H1 (cell line): Measurements from ENCODE around the gene RNF128. TPM values are rescaled to one million over a fixed set of nuclear protein-coding genes. Genes with fewer than 3 reads are reported as not detected.
A peak's percentile ranks its signal among the peaks of the same experiment; 100 is the strongest.

Experiments used
- CTCF ChIA-PET: fragments of 300-600 bp; sonication (Branson Sonifier 250); formaldehyde crosslinking; loops from one replicate; lab custom pipeline; 2021; ENCODE audit not compliant: partially characterized antibody; lab: Charles Lee
- POLR2A ChIA-PET: fragments of 300-600 bp; sonication (Branson Sonifier 250); formaldehyde crosslinking; loops from one replicate; lab custom pipeline; 2021; ENCODE audit warnings: inconsistent platforms; ENCODE audit not compliant: partially characterized antibody; lab: Charles Lee
- DNase-seq, 2 experiments: peaks; one replicate each; pipeline versions ENCODE4 v3.0.0 to v3.0.0-alpha.2; 2010 to 2022; ENCODE audit warnings: low spot score in 2 of 2, low read depth in 1 of 2, mixed read lengths in 1 of 2
- FAIRE-seq: peaks from 2 replicates; lab custom pipeline; 2011; peaks lifted over from hg19 to GRCh38; lab: Jason Lieb, UNC
- H2AFZ ChIP-seq: 2 replicates; pipeline ENCODE4 v1.8.1; 2012; ENCODE audit warnings: low read length, inconsistent platforms
- H2AK5ac ChIP-seq: 2 replicates; pipeline ENCODE4 v1.6.1; 2013; ENCODE audit warnings: low read depth, low read length
- H2BK120ac ChIP-seq: replicated peaks from 2 replicates; pipeline ENCODE3; 2013; ENCODE audit warnings: low read depth, low read length, inconsistent platforms
- H2BK12ac ChIP-seq: 2 replicates; pipeline ENCODE4 v1.6.1; 2013; ENCODE audit warnings: low read depth, low read length
- H2BK15ac ChIP-seq: 2 replicates; pipeline ENCODE4 v1.6.1; 2013; ENCODE audit warnings: low read length
- H2BK20ac ChIP-seq: 2 replicates; pipeline ENCODE4 v1.6.1; 2013; ENCODE audit warnings: low read length
- H2BK5ac ChIP-seq: 2 replicates; pipeline ENCODE4 v1.6.1; 2013; ENCODE audit warnings: low read depth, low read length
- H3K14ac ChIP-seq: 2 replicates; pipeline ENCODE4 v1.6.1; 2013; ENCODE audit warnings: inconsistent platforms; ENCODE audit not compliant: insufficient read length
- H3K18ac ChIP-seq: 2 replicates; pipeline ENCODE4 v1.6.1; 2013; ENCODE audit warnings: low read length; ENCODE audit errors: extremely low read depth
- H3K23ac ChIP-seq: 2 replicates; pipeline ENCODE4 v1.6.1; 2013; ENCODE audit warnings: inconsistent platforms; ENCODE audit not compliant: insufficient read length
- H3K23me2 ChIP-seq: 2 replicates; pipeline ENCODE4 v1.6.1; 2013; ENCODE audit warnings: low read depth, low read length
- H3K27ac ChIP-seq: 2 replicates; pipeline ENCODE4 v1.6.1; 2011; ENCODE audit warnings: low read depth, low read length, inconsistent platforms
- H3K27me3 ChIP-seq, 4 experiments: replicated peaks in 1 of 4; 1 replicate in 1 of 4; 2 replicates in 3 of 4; pipeline versions ENCODE4 v1.6.1 to v1.8.1; 2011 to 2013; ENCODE audit warnings: low read length in 3 of 4, mild to moderate bottlenecking in 3 of 4, inconsistent platforms in 2 of 4, mixed read lengths in 2 of 4, moderate library complexity in 1 of 4; ENCODE audit not compliant: control insufficient read depth in 3 of 4, insufficient read depth in 3 of 4; ENCODE audit errors: extremely low read depth in 1 of 4
- H3K36me3 ChIP-seq, 4 experiments: 2 replicates each; pipeline versions ENCODE4 v1.6.1 to v1.8.1; 2011 to 2013; ENCODE audit warnings: mild to moderate bottlenecking in 4 of 4, low read length in 3 of 4, moderate library complexity in 2 of 4, control low read depth in 1 of 4, inconsistent platforms in 1 of 4; ENCODE audit not compliant: insufficient read depth in 4 of 4, control insufficient read depth in 2 of 4
- H3K4ac ChIP-seq: replicated peaks from 2 replicates; pipeline ENCODE3; 2013; ENCODE audit warnings: low read length, low read depth, mixed read lengths, inconsistent platforms; ENCODE audit not compliant: insufficient read length
- H3K4me1 ChIP-seq, 4 experiments: replicated peaks in 1 of 4; 1 replicate in 1 of 4; 2 replicates in 3 of 4; pipeline versions ENCODE4 v1.6.1 to v1.8.1; 2011 to 2013; ENCODE audit warnings: low read length in 3 of 4, inconsistent platforms in 2 of 4, mixed read lengths in 1 of 4; ENCODE audit not compliant: insufficient read depth in 4 of 4, control insufficient read depth in 3 of 4
- H3K4me2 ChIP-seq, 2 experiments: 2 replicates each; pipeline versions ENCODE4 v1.6.1 to v1.8.1; 2011 to 2013; ENCODE audit warnings: low read depth in 2 of 2, low read length in 2 of 2, control low read depth in 1 of 2, inconsistent platforms in 1 of 2, mild to moderate bottlenecking in 1 of 2; ENCODE audit not compliant: insufficient read depth in 1 of 2
- H3K4me3 ChIP-seq, 4 experiments: fragments of 200-600, 300-600 bp in 1 of 4; sonication (generic), shearing (Covaris generic), sonication (Bioruptor Twin) in 1 of 4; 2 replicates each; pipeline versions ENCODE4 v1.5.1 to v1.8.1; 2011 to 2016; ENCODE audit warnings: low read length in 4 of 4, low read depth in 3 of 4, control low read depth in 2 of 4, inconsistent platforms in 2 of 4, mild to moderate bottlenecking in 2 of 4, mixed read lengths in 1 of 4, moderate library complexity in 1 of 4; ENCODE audit not compliant: insufficient read depth in 2 of 4; ENCODE audit errors: extremely low read depth in 1 of 4
- H3K56ac ChIP-seq: replicated peaks from 2 replicates; pipeline ENCODE3; 2013; ENCODE audit warnings: low read depth, mild to moderate bottlenecking, mixed read lengths, low read length, inconsistent platforms; ENCODE audit not compliant: insufficient read length
- H3K79me1 ChIP-seq: 2 replicates; pipeline ENCODE4 v1.6.1; 2013; ENCODE audit warnings: low read depth, low read length, control low read depth
- H3K79me2 ChIP-seq, 2 experiments: 2 replicates each; pipeline versions ENCODE4 v1.6.1 to v1.8.1; 2012 to 2013; ENCODE audit warnings: low read length in 2 of 2, mild to moderate bottlenecking in 2 of 2, inconsistent platforms in 1 of 2; ENCODE audit not compliant: insufficient read depth in 2 of 2, control insufficient read depth in 1 of 2
- H3K9ac ChIP-seq, 4 experiments: replicated peaks in 1 of 4; 1 replicate in 1 of 4; 2 replicates in 3 of 4; pipeline versions ENCODE4 v1.6.1 to v1.8.1; 2011 to 2013; ENCODE audit warnings: low read depth in 3 of 4, low read length in 3 of 4, control low read depth in 2 of 4, mild to moderate bottlenecking in 2 of 4, moderate library complexity in 2 of 4, inconsistent platforms in 1 of 4; ENCODE audit errors: extremely low read depth in 1 of 4
- H3K9me3 ChIP-seq, 2 experiments: 2 replicates each; pipeline versions ENCODE4 v1.6.1 to v1.8.1; 2012 to 2013; ENCODE audit warnings: mild to moderate bottlenecking in 2 of 2, moderate library complexity in 2 of 2, control low read depth in 1 of 2, inconsistent platforms in 1 of 2, low read depth in 1 of 2, low read length in 1 of 2, mixed read lengths in 1 of 2; ENCODE audit not compliant: insufficient read depth in 2 of 2
- H4K20me1 ChIP-seq, 2 experiments: replicated peaks in 1 of 2; 2 replicates each; pipeline versions ENCODE3 to v1.8.1; 2011 to 2013; ENCODE audit warnings: inconsistent platforms in 2 of 2, low read length in 2 of 2, mild to moderate bottlenecking in 1 of 2; ENCODE audit not compliant: insufficient read depth in 2 of 2, control insufficient read depth in 1 of 2
- H4K5ac ChIP-seq: 2 replicates; pipeline ENCODE4 v1.6.1; 2013; ENCODE audit warnings: low read length, low read depth, mixed read lengths, inconsistent platforms; ENCODE audit not compliant: insufficient read length
- H4K8ac ChIP-seq: 2 replicates; pipeline ENCODE4 v1.8.0; 2013; ENCODE audit warnings: mild to moderate bottlenecking, moderate library complexity, low read length, inconsistent platforms; ENCODE audit not compliant: insufficient read depth; ENCODE audit errors: extremely low read depth
- H4K91ac ChIP-seq: replicated peaks from 2 replicates; pipeline ENCODE3; 2013; ENCODE audit warnings: low read length, mixed read lengths, inconsistent platforms; ENCODE audit not compliant: insufficient read length
- BRCA1 ChIP-seq: IDR thresholded peaks from 2 replicates; pipeline ENCODE4 v1.6.1; 2012; ENCODE audit warnings: low read depth, low read length, improper control_type of control experiment
- RAD21 ChIP-seq, 2 experiments: IDR thresholded peaks in 1 of 2; conservative IDR thresholded peaks in 1 of 2; 2 replicates each; pipeline ENCODE4 v1.6.1; 2011; ENCODE audit warnings: low read depth in 2 of 2, low read length in 2 of 2, improper control_type of control experiment in 1 of 2, inconsistent platforms in 1 of 2, mild to moderate bottlenecking in 1 of 2, moderate library complexity in 1 of 2
- WGBS, 2 experiments: shearing (Covaris generic) in 1 of 2; methylation state at CpG; one replicate each; pipeline versions ENCODE4 v1.1.6 to v1.1.7; 2013 to 2015; ENCODE audit warnings: low lambda C conversion rate in 2 of 2, mixed read lengths in 2 of 2, inconsistent platforms in 1 of 2, low coverage in 1 of 2, missing lambda C conversion rate in 1 of 2; ENCODE audit not compliant: insufficient replicate concordance in 2 of 2, insufficient coverage in 1 of 2, insufficient read length in 1 of 2; ENCODE audit errors: extremely low coverage in 1 of 2, missing lambda C conversion rate in 1 of 2; 5-methylcytosine and 5-hydroxymethylcytosine counted together
- polyA plus RNA-seq, 7 experiments: library from polyadenylated mRNA; depleted of rRNA in 3 of 7; stranded (reverse) in 5 of 7; unstranded in 2 of 7; fragments of >200 nt in 5 of 7; fragments of 200-250 nt in 2 of 7; gene quantifications; 1 replicate in 5 of 7; 2 replicates in 1 of 7; 4 replicates in 1 of 7; pipeline versions ENCODE4 v1.2.1 to v1.2.3, GENCODE V29; 2011 to 2013; ENCODE audit warnings: missing spikeins in 2 of 7, mixed read lengths in 2 of 7
- total RNA-seq: library from RNA; stranded (reverse); fragmentation: NEBNext Ultra II Directional; extraction: Animal tissue kit (Norgen Biotek cat#: 25700); gene quantifications from 2 replicates; pipeline ENCODE4 v1.2.1, GENCODE V29; 2021

RNF128 gene
- total and polyA plus RNA-seq, 2 of the 8 experiments (the other 6 are each of a cell fraction or from before 2014, with no cell fraction given) = 0.74 to 2.0 TPM

- no peaks in the 10 kb centered on the region for H3K4me1 ChIP-seq
- FAIRE-seq = peak; percentile 91
- POLR2A ChIA-PET = no interaction called here
These were observed 30.0 kb upstream of the RNF128 start for GRCh38 chrX:106696502-106696901.

More at GRCh38 chrX:106696502-106696901, 30.0 kb upstream of the RNF128 start:
- no peaks in the 10 kb centered on the region for H4K20me1 ChIP-seq
- H2BK5ac ChIP-seq = no peak overlapping the region
- peak overlapping the region; percentile 88 for H2AFZ ChIP-seq
- 66% methylated on average over 2 of the region's 3 CpGs; no CpG with 5 or more reads in 1 of the 2 experiments for WGBS, 2 experiments
- H2BK20ac ChIP-seq = no peak overlapping the region
- H4K5ac ChIP-seq = no peak overlapping the region
- no peaks in the 10 kb centered on the region for H3K23me2 ChIP-seq
- H3K23ac ChIP-seq = no peak overlapping the region
- no peak overlapping the region for H4K91ac ChIP-seq
- H3K4me2 ChIP-seq = no peak overlapping the region
- no peaks in the 10 kb centered on the region for H3K79me1 ChIP-seq
- H3K36me3 ChIP-seq = no peaks in the 10 kb centered on the region
- no peak for DNase-seq
- H3K9me3 ChIP-seq = no peaks in the 10 kb centered on the region
- H3K18ac ChIP-seq = no peak overlapping the region
- no peak overlapping the region for H3K4ac ChIP-seq
- H3K79me2 ChIP-seq = no peaks in the 10 kb centered on the region
- H3K27ac ChIP-seq = no peak overlapping the region
- H2BK15ac ChIP-seq = no peak overlapping the region
- no peak overlapping the region for H3K9ac ChIP-seq
- H3K27me3 ChIP-seq = no peaks in the 10 kb centered on the region
- H3K4me3 ChIP-seq = no peak overlapping the region
- H2AK5ac ChIP-seq = no peak overlapping the region
- H4K8ac ChIP-seq = no peak overlapping the region
- CTCF ChIA-PET = interaction anchor here (0.6 to 1.1 kb wide), 3 partner anchors 129 to 484 kb away, joined by 3 to 4 read pairs (median 3); no protein-coding TSS in a partner anchor
- no peak overlapping the region for H3K14ac ChIP-seq
- TF ChIP-seq BRCA1 (no peak), RAD21 (IDR thresholded peaks at IDR 0.05 in 1 of 2, conservative IDR thresholded peaks at IDR 0.05 in 1 of 2; ENCODE audit: low read depth in 2 of 2, low read length in 2 of 2) (peak in 1 of 2 experiments; percentile 18; a peak in 1 of 4 replicates)
- TF ChIP-seq, all 59 proteins: peak for 1
- H2BK12ac ChIP-seq = no peak overlapping the region
- no peak overlapping the region for H3K56ac ChIP-seq
- H2BK120ac ChIP-seq = no peak overlapping the region
